GM19452 (cell line): ENCODE measurements around the gene GOSR1.
"Not testable (repeated sequence)": the region's sequence is repeated elsewhere in the genome, so short reads cannot be mapped to it uniquely, and the experiment has no call there.

Experiments
- ATAC-seq: cut with Tn5 transposase; IDR thresholded peaks from one replicate; pipeline ENCODE4 v1.9.1; 2021; ENCODE audit not compliant: unreplicated experiment

Gene GOSR1

DNA sequence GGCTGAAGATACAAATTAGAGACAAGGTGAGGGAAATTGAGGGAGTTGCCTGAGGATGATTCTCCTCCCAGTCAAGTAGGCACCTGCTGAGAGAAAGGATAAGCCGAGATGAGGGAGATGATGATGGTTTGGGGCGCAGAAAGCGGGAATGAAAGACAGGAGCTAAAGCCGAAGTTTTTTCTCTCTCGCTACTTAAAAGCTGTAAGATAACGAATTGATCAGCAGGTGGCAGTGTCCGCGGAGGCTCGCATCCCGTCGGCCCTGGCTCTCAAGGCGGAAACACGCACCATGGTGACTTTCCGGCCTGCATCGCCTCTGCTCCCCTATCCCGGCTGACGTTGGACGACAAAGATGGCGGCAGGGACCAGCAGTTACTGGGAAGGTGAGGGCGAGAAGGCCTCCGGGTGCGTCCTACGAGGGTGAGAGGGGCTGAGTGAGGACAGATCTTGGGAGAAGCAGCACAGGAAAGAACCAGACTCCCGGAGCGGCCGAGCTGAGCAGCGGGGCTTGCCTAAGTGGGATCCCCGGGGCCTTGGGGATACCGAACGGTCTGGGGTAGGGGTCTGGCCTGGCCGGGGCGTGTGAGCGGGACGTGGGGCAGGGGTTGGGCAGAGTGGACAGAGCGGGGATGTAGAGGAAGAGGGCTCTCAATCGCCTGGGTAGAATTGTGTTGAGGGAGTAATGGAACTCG, at the start of gene GOSR1:
GOSR1 (plus strand) TSS at position 326 of the 691 bp plus-strand sequence; CDS start at position 352, 26 bp downstream.
- ATAC-seq = peak; percentile 92

DNA sequence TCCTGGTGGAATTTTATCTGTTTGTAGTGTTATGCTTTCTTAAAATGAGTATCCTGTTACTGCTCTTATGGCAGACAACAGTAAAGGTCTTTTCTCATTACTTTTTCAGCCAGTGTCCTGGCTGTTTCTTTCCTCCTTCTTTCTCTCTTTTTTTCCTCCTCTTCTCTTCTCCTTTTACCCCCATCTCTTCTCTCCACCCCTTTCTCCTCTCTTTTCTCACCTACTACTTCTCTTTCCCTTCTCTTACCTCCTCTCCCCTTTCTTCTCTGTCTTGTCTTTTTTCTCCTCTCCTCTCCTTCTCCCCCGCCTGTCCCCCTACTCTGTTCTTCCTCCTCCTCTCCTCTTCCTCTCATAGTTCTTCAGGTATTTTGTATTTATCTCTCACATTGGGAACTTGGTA, 49.6 kb upstream of the GOSR1 start:
- no peak for ATAC-seq

DNA sequence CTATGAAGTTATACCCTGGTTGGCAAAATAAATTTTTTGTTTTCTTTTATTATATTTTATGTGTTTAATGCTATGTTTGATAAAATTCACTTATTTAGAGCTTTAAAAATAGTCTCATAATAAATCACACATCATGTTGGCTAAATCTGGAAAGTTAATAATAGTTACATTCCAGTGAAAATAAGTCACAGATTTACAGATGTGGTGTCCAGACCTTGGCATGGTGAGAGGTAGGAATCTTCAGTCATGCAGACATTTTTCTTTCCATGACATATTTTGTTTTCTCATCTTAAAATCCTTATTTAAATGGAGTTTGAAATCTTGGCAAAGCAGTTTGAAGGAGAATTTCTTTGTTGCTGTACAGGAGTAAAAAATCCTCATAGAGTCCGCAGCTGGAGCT, 48.1 kb upstream of the GOSR1 start:
- ATAC-seq = no peak

DNA sequence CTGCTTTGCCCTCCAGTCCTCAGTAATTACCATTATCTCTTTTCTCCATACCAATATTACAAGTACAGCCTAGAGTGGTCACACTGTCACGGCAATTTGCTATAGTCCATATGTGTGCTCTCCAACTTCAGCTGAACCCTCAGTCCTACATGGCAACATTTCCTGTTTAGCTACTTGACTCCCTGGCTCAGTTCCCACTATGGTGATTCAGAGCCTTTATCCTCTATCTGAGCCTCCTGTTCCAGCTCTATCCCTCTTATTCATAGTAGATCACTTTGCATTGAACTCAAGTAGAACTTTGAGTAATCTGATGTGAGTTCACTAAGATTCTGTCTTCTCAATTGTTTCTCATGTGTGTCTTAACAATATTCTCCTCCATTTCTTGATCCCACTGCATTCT, 43.7 kb upstream of the GOSR1 start:
- ATAC-seq = no peak

DNA sequence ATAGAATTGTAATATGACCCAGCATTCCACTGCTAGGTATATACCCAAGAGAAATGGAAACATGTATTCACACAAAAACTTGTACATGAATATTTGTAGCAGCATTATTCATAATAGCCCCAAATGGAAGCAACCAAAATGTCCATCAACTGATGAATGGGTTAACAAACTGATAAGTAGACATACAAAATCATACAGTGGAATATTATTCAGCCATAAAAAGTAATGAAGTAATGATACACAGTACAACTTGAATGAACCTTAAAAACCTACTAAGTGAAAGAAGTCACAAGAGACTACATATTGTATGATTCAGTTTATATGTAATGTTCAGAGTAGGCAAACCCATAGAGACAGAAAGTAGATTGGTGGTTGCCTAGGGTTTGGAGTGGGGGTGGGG, 40.5 kb upstream of the GOSR1 start:
- ATAC-seq = no peak

DNA sequence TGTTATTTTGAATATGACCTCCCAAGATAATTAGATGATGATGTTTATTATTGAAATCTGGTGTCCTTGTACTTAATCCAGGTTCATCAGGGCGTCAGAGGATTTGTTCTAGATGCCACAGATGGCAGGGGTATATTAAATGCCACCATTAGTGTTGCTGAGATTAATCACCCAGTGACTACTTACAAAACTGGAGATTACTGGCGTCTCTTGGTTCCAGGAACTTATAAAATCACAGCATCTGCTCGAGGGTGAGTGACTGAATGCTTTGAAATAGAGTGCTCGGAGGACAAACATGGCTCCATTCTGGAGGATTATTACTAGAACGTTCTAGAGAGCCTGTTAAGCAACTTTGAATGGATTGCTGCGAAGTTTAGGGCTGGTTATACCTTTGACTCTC, 33.5 kb upstream of the GOSR1 start:
- ATAC-seq = no peak

DNA sequence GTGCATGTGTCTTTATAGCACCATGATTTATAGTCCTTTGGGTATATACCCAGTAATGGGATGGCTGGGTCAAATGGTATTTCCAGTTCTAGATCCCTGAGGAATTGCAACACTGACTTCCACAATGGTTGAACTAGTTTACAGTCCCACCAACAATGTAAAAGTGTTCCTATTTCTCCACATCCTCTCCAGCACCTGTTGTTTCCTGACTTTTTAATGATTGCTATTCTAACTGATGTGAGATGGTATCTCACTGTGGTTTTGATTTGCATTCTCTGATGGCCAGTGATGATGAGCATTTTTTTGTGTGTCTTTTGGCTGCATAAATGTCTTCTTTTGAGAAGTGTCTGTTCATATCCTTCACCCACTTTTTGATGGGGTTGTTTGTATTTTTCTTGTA, 30.6 kb upstream of the GOSR1 start:
- not testable (repeated sequence) for ATAC-seq

DNA sequence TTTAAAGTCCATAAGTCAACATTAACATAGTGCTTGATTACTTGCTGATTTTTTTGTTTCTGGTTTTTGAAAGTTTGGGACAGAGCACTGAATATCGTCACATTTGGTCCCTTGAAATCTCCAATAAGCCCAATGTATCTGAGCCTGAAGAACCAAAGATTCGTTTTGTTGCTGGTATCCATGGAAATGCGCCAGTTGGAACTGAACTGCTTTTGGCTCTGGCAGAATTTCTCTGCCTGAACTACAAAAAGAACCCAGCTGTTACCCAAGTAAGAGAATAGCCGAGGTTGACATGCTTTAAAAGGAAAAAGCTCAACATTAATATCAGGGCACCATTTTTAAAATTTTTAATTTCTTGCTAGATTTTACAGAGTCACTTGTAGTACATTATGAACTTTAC, 27.7 kb upstream of the GOSR1 start:
- no peak for ATAC-seq

DNA sequence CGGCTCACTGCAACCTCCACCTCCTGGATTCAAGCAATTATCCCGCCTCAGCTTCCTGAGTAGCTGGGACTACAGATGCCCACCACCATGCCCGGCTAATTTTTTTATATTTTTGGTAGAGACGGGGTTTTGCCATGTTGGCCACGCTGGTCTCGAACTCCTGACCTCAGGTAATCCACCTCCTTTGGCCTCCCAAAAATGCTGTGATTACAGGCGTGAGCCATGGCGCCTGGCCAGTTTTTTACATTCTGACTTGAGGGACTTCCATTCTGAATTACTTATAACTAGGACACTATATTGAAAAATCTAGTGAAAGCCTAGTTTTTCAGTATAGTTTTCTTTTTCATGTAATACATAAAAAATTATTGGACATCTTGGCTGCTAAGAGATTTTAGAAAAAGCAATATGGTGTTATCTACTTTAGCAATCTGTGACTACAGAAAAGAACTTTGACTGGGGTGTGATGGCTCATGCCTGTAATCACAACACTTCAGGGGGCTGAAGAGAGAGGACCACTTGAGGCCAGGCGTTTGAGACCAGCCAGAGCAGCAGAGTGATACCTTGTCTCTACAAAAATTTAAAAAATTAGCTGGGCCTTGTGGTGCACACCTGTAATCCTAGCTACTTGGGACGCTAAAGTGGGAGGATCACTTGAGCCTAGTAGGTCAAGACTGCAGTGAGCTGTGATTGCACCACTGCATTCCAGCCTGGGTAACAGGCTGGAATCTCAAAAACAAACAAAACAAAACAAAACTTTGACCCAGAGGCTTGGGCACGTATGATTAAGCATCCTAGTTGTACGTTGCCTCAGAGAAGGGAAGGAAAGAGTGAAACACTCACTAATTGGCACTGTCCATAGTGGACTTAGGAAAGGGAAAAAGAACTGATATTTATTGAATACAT, 26.8 kb upstream of the GOSR1 start:
- no peak for ATAC-seq

DNA sequence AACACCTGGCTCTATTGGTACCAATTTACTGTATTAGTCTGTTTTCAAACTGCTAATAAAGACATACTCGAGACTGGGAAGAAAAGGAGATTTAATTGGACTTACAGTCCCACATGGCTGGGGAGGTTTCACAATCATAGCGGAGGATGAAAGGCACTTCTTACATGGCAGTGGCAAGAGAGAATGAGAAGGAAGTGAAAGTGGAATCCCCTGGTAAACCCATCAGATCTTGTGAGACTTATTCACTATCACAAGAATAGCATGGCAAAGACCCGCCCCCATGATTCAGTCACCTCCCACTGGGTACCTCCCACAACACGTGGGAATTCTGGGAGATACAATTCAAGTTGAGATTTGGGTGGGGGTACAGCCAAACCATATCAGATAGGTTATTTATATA, 22.6 kb upstream of the GOSR1 start:
- ATAC-seq = no peak

DNA sequence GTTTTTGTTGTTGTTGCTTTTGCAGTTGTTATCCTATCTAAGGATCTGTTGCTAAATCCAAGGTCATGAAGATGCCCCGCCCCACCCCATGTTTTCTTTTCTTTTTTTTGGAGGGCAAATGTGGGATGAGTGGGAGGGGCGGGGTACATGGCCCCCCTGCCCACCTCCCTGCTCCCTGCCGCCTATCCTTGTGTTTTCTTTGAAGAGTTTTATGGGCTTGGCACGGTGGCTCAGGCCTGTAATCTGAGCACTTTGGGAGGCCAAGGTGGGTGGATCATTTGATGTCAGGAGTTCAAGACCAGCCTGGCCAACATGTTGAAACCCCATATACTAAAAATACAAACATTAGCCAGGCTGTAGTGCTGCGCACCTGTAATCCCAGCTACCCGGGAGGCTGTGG, 18.8 kb upstream of the GOSR1 start:
- ATAC-seq = no peak

DNA sequence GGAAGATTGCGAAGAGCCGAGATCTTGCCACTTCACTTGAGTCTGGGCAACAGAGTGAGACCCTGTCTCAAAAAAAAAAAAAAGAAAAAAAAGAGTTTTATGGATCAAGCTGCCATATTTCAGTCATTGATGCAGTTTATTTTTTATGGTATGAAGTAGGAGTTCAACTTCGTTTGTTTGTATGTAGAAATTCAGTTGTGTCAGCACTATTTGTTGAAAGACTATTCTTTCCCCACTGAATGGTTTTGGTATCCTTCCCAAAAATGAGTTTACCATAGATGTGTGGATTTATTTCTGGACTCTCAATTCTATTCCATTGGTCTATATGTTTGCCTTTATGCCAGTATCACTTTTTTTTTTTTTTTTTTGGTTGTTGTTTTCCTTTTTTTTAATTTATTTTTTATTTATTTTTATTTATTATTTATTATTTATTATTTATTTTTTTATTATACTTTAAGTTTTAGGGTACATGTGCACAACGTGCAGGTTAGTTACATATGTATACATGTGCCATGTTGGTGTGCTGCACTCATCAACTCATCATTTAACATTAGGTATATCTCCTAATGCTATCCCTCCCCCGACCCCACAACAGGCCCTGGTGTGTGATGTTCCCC, 18.3 kb upstream of the GOSR1 start:
- not testable (repeated sequence) for ATAC-seq

DNA sequence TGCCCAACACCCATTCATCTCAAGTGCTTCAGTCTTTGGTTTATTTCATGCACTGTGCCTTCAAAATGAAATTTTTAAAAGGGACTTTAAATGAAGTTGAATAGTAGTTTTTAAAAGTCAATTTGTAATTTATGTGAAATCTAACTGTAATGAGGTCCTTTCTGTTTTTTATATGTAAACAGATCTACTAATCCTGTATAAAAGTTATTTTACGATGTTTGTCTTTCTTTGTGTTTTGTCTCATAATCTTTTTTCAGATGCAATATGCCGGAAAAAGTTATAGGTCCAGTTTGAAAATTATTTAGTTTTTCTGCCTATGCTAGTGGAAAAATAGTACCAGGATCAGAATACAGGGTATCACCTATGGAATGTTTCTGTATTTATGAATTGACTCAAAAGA, 8.7 kb upstream of the GOSR1 start:
- no peak for ATAC-seq

DNA sequence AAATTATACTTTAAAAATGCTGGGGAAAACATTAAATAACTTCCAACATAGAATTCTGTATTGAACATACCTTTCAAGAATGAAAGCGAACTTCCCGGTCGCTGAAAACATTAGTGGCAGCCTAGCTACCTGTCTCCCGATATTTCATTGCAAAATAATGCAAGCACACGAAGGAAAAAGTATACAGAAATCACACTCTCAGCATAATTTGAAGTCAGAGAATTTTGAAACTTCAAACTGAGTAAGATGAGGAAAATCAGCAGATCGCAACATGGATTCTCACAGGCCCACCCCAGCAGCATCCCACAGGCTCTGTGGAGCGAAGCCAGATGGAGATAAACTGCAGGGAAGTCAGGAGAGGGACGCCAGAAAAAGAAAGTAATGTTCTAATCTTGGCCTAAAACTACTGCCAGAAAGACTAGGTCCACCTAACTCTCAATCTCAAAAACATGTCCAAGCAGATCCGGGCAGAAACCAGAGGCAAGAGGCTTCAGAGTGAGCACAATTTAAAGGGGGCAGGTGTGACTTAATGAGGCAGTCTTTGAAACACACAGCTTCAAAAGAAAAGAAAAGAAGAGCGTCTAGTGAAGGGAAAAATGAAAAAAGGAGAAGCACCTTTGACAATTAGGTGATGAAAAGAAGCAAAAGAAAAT, 4.8 kb upstream of the GOSR1 start:
- no peak for ATAC-seq

DNA sequence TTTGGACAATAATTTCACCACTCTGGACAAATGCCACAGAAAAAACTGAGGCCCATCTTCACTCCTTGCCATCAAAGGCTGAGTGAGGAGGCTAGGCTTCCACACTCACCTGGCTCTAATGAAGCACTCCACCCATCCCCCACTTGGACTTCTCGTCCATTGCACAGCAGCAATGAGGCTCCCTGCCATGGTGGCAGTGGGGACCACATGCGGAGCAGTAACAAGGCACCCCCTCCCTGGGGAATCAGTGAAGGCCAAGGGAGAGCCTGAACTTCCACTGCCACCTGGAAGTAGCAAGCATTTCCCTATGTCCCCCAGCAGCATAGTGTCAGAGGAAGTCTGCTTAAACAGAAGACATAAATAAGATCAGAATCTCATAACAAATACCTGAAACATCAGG, 2.0 kb upstream of the GOSR1 start:
- no peak for ATAC-seq

DNA sequence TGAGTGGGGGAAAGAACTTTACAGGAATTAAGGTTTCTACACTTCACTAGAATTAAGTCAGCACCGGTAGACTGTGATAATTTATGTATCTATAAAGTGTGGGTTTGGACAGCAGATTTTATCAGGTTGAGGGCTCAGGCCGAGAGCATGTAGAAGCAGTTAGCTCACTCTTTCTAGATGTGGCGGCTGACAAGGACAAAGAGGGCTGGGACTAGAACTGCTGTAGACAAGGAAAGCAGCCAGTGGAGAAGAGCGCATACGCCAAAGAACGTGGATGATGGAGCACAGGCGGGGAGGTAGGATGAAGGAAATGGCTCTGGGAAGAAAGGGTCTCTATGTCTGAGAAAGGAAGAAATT, 504 bp upstream of the GOSR1 start:
- ATAC-seq = peak; percentile 16

DNA sequence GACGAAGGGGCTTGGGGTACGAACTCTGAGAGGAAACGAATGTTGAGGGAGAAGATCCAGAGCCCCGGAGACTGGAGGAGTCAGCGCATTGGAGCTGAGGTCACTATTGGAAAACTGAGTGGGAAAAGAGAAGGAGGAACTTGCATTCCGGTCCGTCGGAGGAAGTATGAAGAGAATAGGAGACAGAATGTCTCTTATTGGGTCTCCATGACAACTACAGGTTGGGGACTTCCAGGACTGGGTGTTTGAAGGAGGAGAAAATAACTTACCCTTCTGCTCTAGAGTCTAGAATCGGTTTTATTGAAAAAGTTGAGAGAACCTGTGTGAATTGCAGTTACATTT, 537 bp downstream of the GOSR1 start:
- ATAC-seq = no peak

DNA sequence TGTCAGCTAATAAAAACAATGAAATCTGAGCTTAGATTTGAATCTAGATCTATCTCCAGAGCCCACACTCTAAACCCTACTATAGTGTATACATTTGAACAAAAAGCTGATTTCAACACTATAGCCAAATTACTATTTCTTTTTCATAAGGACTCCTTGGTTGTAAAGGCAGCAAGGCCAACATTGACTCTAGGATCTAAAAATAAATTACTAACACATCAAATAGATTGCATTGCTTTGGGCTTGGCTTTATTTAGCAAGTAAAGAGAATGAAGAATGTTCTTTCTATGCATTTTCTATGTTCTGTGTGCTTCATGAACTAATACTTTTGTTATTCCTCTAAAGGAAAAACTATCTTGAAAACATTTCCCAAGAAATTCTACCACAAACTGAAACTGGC, 5.3 kb downstream of the GOSR1 start:
- no peak for ATAC-seq

DNA sequence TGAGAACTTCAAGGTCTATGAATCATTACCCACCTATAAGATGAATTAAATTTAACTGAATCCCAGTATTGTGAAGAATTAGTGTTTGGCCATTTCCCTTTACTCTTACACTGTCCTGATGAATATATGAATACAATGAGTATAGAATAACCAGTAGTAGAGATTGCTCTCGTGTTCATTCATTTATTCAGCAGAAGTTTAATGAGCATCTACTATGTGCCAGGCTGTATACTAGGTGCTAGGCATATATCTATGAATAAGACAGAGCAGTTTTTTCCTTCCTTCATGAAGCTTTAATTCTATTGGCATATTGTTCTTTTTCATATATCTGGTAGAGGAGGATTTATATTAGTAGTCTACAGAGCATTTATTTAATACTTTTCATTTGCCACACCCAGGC, 6.0 kb downstream of the GOSR1 start:
- no peak for ATAC-seq

DNA sequence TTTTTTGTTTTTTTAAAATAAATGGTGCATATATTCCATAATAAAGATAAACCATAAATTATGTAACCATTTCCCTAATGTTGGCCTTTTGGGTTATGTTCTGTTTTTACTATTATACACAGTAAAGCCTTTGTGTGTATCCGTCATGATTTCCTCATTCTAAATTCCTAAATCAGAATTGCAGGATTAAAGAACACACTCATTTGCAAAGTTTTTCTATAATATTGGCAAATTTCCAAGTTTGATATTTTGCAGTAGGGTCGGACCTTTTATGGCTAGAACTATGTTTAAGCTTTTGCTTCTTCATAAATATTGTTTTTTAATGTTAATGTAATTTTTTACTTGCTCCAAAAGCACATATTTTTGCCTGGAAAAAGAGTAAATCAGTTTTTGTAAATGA, 16.6 kb downstream of the GOSR1 start:
- no peak for ATAC-seq

DNA sequence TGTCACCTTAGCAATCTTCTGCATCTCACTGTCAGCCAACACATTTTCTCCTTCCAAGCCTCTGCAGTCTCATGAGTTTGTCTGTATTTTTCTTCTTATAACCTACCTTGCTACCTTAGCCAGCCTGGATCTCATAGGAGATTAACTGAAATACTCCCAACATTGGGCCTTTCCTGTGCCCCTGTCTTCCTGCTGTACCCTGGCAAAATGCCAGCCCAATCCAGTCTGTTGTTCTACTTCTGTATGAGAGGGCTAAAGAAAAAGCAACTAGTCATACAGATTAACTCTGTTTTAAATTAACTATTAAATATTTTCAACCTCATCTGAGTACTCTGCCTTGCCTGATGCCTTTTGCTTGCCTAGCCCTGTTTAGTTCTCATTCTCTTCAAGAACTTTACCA, 18.4 kb downstream of the GOSR1 start:
- no peak for ATAC-seq

DNA sequence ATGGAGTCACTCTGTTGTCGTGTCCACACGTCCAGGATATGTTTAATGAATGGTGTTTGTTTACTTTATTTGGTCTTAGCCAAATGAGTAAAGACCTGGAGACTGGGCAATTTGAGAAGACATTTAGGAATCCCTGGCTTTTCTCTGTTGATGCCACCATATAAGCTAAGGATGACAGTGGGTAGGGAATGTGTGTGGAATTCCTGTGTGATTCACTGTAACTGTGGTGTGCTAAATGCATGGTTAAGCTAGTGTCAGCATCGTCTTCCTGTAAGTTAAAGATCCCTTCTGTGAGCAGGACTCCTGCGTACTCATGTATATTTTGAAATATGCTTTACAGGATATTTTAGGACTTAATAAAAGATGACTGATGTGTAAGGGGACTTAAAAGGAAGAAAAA, 26.4 kb downstream of the GOSR1 start:
- no peak for ATAC-seq
